GM12864 (cell line): ENCODE data around the gene HNRNPA2B1.

ENCODE experiments used
- DNase-seq: peaks from one replicate; pipeline ENCODE4 v3.0.0-alpha.2; 2011; ENCODE audit warnings: low read depth
- H3K4me3 ChIP-seq: 2 replicates; pipeline ENCODE4 v1.5.1; 2011; ENCODE audit warnings: mild to moderate bottlenecking, low read depth, low read length, control low read depth
- CTCF ChIP-seq: IDR thresholded peaks from 2 replicates; pipeline ENCODE4 v1.5.1; 2011; ENCODE audit warnings: low read depth, mild to moderate bottlenecking, moderate library complexity, low read length, control low read depth, inconsistent platforms; ENCODE audit errors: missing control alignments

The HNRNPA2B1 gene

DNA sequence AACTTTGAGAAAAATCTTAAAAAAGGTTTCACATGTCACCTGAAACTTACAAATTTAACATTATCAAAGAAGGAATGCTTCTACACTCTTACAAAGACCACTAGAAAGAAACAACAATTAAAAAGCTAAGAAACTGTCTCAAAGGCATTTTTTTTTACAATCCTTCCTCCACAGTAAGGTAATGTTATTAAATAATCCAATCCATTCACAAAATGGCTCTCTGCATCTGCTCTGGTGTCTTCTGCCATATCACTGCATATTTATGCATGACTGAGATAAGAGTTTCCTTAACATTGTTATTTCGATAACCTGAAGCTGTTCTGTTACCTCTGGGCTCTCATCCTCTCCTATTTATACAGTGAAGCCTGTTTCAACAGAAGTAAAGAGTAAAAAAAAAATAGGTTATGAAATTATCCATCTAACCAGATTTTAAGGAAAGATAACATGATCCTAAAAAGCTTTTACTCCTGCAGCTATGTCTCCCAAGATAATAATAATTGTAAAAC is 8.5 kb downstream of the HNRNPA2B1 start:
- DNase-seq = no peak
- no peak for TF ChIP-seq CTCF
- H3K4me3 ChIP-seq = no peak overlapping the region

GRCh38 chr7:26191233-26191973 is 9.1 kb downstream of the HNRNPA2B1 start:
- H3K4me3 ChIP-seq = no peak overlapping the region
- no peak for DNase-seq
- TF ChIP-seq CTCF = no peak

DNA sequence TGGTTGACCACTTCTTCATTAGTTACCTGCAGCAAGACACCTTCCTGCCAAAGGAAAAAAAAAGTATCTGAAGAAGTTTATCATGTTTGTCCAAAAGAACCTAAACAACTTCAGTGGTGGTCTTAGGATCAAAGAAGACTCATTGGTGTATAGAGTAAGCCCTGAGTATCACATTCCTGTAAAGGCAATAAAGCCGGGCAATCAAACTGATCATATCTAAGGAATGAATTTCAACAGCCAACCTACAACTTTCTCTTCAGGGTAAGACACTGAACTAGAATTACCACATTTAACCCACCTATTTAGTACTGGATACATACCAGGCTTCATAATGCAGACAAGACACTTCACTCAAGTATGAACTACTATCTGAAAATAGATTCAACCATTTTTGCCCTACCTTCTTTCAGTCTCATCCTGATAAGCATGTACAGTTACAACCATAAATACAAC is 10.1 kb downstream of the HNRNPA2B1 start:
- no peak for TF ChIP-seq CTCF
- DNase-seq = no peak
- H3K4me3 ChIP-seq = no peak overlapping the region

- no peak for DNase-seq
- no peak for TF ChIP-seq CTCF
- H3K4me3 ChIP-seq = no peak overlapping the region
Measured at GRCh38 chr7:26189697-26190096, 10.8 kb downstream of the HNRNPA2B1 start.

GRCh38 chr7:26188957-26189541 is 11.5 kb downstream of the HNRNPA2B1 start:
- TF ChIP-seq CTCF = no peak
- no peak overlapping the region for H3K4me3 ChIP-seq
- DNase-seq = no peak

DNA sequence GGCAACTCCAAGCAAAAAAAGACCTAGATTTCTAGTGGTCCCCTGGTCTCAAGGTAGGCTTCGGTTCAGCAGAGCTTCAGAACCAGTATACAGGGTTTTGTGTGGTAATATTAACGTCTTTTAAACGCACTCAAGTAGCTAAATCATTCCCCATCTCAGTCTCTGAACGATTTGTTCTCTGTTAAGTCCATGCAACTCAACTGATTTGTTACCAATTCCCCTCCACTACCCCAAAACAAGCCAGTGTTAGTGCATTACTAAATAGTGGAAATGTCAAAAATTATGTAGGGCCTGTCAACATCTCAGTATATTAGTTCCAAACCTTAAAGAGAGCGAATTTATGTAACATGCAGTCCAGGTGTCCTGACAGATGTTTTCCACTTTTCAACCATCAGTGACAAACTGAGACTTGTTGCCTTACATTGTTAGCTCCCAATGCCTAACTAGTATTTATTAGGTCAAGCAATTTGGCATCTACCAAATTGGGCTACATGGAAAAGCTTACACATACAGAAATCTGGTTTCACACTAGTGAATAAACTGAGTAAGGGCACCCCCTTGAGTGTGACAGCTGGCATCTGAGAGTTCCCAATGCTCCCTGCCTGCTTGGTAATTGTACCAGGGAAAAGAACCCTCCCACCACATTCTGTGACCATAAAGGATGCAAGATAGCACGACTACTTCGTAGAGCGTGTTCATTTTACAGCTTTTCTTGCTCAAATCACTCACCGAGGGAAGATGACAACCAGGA is 12.2 kb downstream of the HNRNPA2B1 start:
- TF ChIP-seq CTCF = no peak
- H3K4me3 ChIP-seq = no peak overlapping the region
- DNase-seq = no peak
